ENCODE measurements around the gene ZBTB7C.

Gene ZBTB7C

DNA sequence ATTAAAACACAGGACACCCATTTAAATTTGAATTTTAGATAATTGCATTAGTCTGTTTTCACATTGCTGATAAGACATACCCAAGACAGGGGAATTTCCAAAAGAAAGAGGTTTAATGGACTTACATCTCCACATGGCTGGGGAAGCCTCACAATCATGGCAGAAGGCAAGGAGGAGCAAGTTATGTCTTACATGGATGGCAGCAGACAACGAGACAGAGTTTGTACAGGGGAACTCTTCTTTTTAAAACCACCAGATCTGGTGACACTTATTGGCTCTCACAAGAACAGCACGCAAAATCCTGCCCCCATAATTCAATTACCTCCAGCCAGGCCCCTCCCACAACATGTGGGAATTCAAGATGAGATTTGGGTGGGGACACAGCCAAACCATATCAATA lies 398.9 kb downstream of the ZBTB7C start:
- H3K4me2 ChIP-seq (ENCODE audit: low read depth, low read length, poor library complexity, severe bottlenecking), result no peak overlapping the region
- no peaks in the 10 kb centered on the region for H3K27me3 ChIP-seq (ENCODE audit: insufficient read depth, low read length, poor library complexity, severe bottlenecking)
- H3K4me1 ChIP-seq (ENCODE audit: insufficient read depth, low read length, poor library complexity, severe bottlenecking), result peaks cover 8% of the 10 kb centered on the region
- no peaks in the 10 kb centered on the region for H3K36me3 ChIP-seq (ENCODE audit: insufficient read depth, low read length)
- no peaks in the 10 kb centered on the region for H4K20me1 ChIP-seq (ENCODE audit: insufficient read depth, low read length, poor library complexity, severe bottlenecking)
- no peak overlapping the region for H3K9ac ChIP-seq (ENCODE audit: low read depth, low read length, poor library complexity, severe bottlenecking)
- H3K4me3 ChIP-seq (ENCODE audit: low read length, poor library complexity, severe bottlenecking), result no peak overlapping the region
- TF ChIP-seq, protein P1, sequence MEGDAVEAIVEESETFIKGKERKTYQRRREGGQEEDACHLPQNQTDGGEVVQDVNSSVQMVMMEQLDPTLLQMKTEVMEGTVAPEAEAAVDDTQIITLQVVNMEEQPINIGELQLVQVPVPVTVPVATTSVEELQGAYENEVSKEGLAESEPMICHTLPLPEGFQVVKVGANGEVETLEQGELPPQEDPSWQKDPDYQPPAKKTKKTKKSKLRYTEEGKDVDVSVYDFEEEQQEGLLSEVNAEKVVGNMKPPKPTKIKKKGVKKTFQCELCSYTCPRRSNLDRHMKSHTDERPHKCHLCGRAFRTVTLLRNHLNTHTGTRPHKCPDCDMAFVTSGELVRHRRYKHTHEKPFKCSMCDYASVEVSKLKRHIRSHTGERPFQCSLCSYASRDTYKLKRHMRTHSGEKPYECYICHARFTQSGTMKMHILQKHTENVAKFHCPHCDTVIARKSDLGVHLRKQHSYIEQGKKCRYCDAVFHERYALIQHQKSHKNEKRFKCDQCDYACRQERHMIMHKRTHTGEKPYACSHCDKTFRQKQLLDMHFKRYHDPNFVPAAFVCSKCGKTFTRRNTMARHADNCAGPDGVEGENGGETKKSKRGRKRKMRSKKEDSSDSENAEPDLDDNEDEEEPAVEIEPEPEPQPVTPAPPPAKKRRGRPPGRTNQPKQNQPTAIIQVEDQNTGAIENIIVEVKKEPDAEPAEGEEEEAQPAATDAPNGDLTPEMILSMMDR (conservative IDR thresholded peaks at IDR 0.05; ENCODE audit: low read length), result no peak
- TF ChIP-seq EZH2phosphoT487 (IDR thresholded peaks at IDR 0.05; ENCODE audit: borderline replicate concordance), result no peak
- H3K9me3 ChIP-seq (ENCODE audit: insufficient read depth, low read depth, low read length), result no peaks in the 10 kb centered on the region
- no peak overlapping the region for H2AFZ ChIP-seq (ENCODE audit: low read length)
- H3K9me2 ChIP-seq (replicated peaks; ENCODE audit: low read depth, low read length), result no peaks in the 10 kb centered on the region
- H3K79me2 ChIP-seq (ENCODE audit: insufficient read depth, low read length), result no peaks in the 10 kb centered on the region
- H3F3A ChIP-seq (ENCODE audit: low read depth), result no peaks in the 10 kb centered on the region

DNA sequence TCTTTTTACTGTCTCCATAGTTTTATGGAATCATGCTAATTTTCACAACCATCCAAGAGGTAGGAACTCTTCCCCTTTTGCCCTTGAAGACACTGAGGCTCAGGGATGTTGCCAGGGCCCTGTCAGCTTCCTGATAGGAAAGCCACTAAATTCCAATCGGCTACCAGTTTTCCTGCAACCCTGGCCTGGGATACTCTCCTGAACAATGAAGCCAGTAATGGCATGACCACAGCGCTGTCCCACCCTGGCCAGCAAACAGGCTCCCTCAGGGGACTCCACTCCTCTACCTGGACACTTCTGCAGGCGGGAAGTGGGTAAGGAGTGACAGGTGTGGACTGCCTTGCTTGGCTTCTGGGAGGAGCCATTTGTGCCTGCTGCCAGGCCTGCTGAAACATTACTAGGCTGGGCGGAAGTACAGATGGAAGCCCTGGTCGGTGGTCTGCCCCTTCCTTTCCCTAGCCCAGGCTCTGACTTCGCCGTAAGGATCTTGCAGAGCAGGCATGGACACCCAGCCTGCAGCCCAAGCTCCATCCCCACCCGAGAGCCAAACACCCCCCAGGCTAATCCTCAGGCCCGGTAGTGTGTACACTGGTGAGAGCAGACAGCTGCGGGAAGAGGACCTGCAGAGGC lies 400.0 kb downstream of the ZBTB7C start:
- no peaks in the 10 kb centered on the region for H3K36me3 ChIP-seq (ENCODE audit: insufficient read depth, low read length)
- no peak overlapping the region for H3K9ac ChIP-seq (ENCODE audit: low read depth, low read length, poor library complexity, severe bottlenecking)
- H3K4me1 ChIP-seq (ENCODE audit: insufficient read depth, low read length, poor library complexity, severe bottlenecking), result peaks cover 13% of the 10 kb centered on the region
- no peak overlapping the region for H2AFZ ChIP-seq (ENCODE audit: low read length)
- H3K79me2 ChIP-seq (ENCODE audit: insufficient read depth, low read length), result no peaks in the 10 kb centered on the region
- H3K4me3 ChIP-seq (ENCODE audit: low read length, poor library complexity, severe bottlenecking), result no peak overlapping the region
- H3K9me2 ChIP-seq (replicated peaks; ENCODE audit: low read depth, low read length), result no peaks in the 10 kb centered on the region
- no peaks in the 10 kb centered on the region for H4K20me1 ChIP-seq (ENCODE audit: insufficient read depth, low read length, poor library complexity, severe bottlenecking)
- H3F3A ChIP-seq (ENCODE audit: low read depth), result 0 out of 2 replicates have a peak, but pooled peaks cover 4% of the 10 kb centered on the region
- TF ChIP-seq EZH2phosphoT487 (IDR thresholded peaks at IDR 0.05; ENCODE audit: borderline replicate concordance), result no peak
- TF ChIP-seq, protein P1 (conservative IDR thresholded peaks at IDR 0.05; ENCODE audit: low read length), result no peak
- no peaks in the 10 kb centered on the region for H3K9me3 ChIP-seq (ENCODE audit: insufficient read depth, low read depth, low read length)
- H3K27me3 ChIP-seq (ENCODE audit: insufficient read depth, low read length, poor library complexity, severe bottlenecking), result no peaks in the 10 kb centered on the region
- H3K4me2 ChIP-seq (ENCODE audit: low read depth, low read length, poor library complexity, severe bottlenecking), result peak overlapping the region; percentile 48

GRCh38 chr18:48007955-48008701 lies 401.1 kb downstream of the ZBTB7C start:
- Histone ChIP-seq H3K9me2 (replicated peaks; ENCODE audit: low read depth, low read length) (no peaks in the 10 kb centered on the region), H3K4me3 (ENCODE audit: low read length, poor library complexity, severe bottlenecking) (peak overlapping the region; percentile 73), H2AFZ (ENCODE audit: low read length) (peak overlapping the region; percentile 94), H3K27me3 (ENCODE audit: insufficient read depth, low read length, poor library complexity, severe bottlenecking) (no peaks in the 10 kb centered on the region), H3K79me2 (ENCODE audit: insufficient read depth, low read length) (no peaks in the 10 kb centered on the region), H3K9ac (ENCODE audit: low read depth, low read length, poor library complexity, severe bottlenecking) (peak overlapping the region; percentile 39), H3K4me1 (ENCODE audit: insufficient read depth, low read length, poor library complexity, severe bottlenecking) (peaks cover 23% of the 10 kb centered on the region), H4K20me1 (ENCODE audit: insufficient read depth, low read length, poor library complexity, severe bottlenecking) (no peaks in the 10 kb centered on the region), H3K36me3 (ENCODE audit: insufficient read depth, low read length) (no peaks in the 10 kb centered on the region), H3K9me3 (ENCODE audit: insufficient read depth, low read depth, low read length) (no peaks in the 10 kb centered on the region), H3F3A (ENCODE audit: low read depth) (0 out of 2 replicates have a peak, but pooled peaks cover 5% of the 10 kb centered on the region), H3K4me2 (ENCODE audit: low read depth, low read length, poor library complexity, severe bottlenecking) (peak overlapping the region; percentile 55)
- no peak for TF ChIP-seq EZH2phosphoT487 (IDR thresholded peaks at IDR 0.05; ENCODE audit: borderline replicate concordance)
- TF ChIP-seq, protein P1 (conservative IDR thresholded peaks at IDR 0.05; ENCODE audit: low read length), result peak; percentile 47

Data from Loucy (cell line).